GM21390 (cell line): ENCODE data around the gene LSAMP.

ENCODE experiments used
- ATAC-seq: cut with Tn5 transposase; IDR thresholded peaks from one replicate; pipeline ENCODE4 v1.9.1; 2021; ENCODE audit not compliant: unreplicated experiment

The LSAMP gene

DNA sequence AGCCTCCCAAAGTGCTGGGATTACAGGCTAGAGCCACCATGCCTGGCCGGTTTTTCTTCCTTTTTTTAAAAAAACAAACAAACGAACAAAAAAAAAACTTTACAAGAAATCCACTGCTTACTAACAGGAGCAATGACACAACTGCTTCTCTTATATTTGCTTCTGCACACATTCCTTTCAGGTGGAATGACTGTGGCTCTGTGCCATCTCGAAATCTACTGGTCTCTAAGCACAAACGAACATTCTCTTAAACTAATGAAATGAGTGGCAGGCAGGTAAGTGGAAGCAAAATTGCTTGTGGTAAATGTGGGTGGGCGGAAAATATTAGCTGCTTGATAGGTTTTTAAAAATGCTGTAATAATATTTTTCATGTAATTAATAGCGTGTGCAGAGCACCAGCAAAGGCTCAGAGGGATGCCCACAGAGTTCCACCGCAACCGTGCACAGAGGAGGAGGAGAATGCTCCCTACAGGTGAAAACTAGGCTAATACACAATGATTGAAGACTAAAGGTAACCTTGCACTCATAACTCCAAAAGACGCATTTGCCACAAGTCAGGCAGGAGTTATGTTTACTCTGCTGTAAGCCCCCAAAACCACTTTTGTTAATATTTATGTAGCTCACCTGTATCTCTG is 77.4 kb downstream of the LSAMP start:
- no peak for ATAC-seq

DNA sequence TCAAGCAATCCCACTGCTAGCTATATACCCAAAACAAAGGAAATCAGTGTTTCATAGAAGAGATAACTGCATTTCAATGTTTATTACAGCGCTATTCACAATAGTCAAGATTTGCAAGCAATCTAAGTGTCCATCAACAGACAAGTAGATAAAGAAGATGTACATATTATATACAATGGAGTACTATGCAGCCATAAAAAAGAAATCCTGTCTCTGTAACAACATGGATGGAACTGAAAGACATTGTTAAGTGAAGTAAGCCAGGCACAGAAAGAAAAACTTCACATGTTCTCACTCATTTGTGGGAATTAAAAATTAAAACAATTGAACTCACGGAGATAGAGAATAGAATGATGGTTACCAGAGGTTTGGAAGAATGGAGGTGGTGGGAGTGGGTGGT is 89.2 kb downstream of the LSAMP start:
- no peak for ATAC-seq

DNA sequence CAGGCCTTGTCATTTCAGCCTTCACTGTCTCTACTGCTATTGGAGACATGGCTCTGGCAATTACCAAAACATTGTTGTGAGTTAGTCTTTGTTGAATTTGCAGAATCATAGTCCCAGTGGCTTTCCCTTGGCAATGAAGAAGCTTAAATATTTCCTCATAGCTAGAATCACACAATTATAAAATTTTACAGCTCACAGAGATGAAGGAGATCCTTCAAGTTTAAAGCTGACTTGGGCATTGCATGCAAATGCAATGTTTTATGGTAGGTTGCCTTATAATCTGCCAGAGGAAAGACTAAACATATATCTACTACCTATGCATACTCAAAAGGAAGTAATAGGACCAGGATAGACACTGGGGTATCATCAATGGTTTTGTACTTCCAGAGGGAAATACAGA is 90.9 kb downstream of the LSAMP start:
- no peak for ATAC-seq

DNA sequence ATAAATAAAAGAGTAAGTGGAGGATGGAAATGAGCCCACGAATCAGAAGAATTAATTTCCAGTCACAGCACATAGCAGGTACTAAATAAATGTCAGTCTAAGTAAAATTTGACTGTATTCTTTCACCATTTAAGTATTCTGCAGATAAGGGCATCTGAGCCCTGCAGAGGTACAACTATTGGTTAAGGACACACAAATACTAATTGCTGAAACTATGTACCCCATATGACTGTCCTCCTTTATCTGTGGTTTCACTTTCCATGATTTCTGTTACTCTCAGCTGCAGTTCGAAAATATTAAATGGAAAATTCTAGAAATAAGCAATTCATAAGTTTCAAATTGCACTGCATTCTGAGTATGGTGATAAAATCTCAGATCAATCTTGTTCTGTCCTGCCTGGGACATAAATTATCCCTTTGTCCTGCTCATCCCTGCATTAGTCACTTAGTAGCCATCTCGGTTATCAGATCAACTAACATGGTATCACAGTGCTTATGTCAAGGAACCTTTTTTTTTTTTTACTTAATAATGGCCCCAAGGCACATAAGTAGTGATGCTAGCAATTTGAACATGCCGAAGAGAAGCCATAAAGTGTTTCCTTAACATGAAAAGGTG is 95.1 kb downstream of the LSAMP start:
- ATAC-seq: no peak

DNA sequence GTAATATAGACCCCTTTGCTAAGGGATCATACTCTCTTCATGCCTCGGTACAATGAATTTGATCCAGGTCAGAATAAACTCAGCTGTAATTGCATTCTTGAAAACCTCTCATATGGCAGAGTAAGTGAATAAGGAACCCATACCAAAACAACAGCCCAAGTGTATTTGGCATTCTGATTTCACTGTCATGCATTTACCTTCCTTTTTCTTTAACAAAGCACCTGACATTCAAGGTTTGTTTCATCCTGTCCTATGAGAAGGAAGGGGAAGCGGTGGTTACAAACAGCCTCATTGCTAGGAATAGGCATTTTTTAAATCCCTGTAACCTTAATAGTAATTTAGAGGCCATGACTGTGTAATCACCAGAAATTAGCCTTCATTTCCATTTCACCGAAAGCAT is 97.1 kb downstream of the LSAMP start:
- ATAC-seq: no peak

DNA sequence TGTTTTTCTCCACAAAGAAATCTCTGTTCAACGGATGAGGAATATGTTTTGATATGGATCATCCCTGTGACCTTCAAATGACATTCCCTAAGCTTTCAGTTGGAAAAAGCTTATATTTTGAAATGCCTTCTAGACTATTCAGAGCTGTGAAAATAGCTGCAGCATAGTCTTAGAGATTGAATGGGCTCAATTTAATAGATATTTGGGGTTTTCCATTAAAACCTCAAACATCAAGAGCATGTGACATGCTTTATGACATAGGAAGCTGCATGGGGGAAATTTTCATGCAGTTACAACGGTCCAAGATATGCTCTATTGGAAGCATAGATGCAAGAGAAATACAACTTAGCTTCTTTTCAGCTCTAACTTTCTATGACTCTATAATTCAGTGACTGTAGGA is 102.8 kb downstream of the LSAMP start:
- no peak for ATAC-seq

DNA sequence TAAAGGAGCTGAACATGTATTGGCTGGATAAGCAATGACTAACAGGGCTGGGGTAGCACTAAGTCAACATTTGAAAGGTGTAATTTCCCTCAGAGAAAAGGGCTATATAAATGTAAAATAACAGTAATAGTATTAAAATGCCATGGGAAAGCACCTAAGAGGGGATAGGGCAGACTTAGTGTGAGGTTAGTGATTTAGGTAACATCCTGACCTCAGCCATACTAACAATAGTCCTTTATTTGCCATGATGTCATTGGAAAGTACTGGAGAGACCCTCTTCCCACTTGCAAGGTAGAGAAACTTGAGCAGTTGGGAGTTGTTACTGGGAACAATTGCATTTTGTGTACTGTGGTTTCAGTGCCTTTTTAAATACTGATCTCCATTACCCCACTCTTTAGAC is 103.4 kb downstream of the LSAMP start:
- no peak for ATAC-seq

DNA sequence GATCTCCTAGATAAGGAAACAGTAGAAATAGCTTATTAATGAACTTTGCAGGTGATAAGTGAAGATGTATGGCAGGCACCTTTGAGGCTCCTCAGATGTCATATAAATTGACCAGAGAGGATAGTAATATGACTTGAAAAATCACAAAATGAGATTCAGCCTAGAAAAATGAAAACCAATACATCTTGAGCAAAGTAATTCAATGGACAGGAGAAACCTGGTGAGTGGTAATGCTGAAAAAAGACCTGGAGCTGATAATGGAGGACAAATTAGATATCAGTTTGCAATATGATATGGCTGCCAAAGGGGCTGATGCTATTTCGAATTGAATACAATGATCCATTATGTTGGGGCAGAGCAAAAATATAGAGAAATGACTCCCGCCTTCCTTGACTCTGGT is 103.9 kb downstream of the LSAMP start:
- no peak for ATAC-seq

DNA sequence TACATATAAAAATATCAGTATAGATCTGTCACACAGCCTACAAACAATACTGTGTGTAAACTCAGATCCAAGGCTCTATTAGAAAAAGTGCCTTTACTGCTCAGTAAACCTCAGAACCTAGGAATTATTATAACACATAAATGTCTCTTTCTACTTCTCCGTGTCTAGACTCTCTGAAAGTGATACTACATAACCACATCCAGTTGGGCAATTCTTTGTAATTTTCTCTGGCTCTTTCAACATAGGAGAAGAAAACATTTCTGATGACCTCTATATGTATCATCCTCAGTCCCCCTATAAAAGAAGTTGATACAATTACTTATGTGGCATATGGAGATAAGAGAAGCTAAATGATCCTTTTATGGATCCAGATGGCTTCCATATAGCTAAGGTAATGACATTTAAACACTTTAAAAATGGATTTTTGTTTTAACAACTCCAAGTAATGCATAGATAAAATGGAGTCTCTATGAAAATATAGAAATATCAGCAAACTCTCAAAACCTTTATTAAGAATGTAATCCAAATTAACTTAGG is 104.5 kb downstream of the LSAMP start:
- ATAC-seq: no peak

DNA sequence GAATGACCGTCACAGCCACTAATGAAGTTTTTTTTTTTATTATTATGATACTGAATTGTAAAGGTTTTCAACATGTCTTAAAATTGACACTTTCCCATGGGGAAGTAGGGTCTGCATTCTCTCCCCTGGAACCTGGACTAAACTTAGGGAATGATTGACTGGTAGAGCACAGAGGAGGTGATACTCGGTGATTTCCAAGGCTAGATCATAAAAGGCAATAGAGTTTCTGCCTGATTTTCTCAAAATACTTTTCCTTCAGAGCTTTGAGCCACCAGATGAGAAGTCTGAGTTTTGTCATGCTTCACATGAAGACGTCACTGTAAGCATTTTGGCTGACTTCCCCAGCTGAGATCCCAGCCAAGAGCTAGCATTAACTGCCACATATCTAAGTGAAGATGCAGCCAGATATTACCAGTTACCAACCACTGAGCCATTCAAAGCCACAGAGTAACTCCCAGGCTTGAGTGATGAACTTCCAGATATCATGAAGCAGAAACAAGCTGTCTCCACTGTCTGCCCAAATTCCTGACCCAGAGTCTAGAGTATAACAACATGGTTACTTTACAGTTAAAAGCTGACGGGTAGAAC is 105.8 kb downstream of the LSAMP start:
- ATAC-seq: no peak

DNA sequence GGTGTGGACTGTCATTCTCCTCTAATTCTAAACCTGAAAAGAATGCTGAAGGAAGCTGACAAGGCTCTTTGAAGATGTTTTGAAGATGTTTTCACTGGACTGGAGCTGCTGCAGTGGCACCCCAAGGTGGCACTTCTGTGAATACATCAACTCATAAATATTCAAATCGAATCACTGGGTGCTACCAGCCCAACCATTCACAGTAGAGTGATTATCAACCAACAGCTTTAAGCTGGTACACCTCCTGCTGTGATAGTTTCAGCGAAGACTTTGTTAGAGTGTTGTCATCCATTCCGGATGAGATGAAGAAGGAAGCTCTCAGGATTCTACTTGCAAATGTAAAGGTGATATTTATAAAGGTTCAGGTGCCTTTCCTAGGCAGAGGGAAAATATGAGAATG is 106.6 kb downstream of the LSAMP start:
- no peak for ATAC-seq

DNA sequence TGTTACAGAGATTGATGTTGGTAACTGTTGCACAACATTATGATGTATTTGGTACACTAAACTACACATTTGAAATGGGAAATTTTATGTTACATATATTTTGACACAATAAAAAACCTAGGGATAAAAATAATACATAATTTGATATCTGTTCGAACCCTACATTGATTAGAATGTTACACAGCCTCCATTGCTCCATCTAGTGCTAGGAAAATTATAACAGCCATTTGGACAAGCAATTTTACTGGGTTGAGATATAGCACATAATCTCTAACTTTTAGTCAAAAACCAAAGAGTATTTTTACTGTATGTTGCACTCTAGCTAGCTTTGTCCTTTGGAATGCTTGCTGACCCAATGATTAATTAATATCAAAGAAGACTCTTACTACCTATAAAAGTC is 108.1 kb downstream of the LSAMP start:
- no peak for ATAC-seq

DNA sequence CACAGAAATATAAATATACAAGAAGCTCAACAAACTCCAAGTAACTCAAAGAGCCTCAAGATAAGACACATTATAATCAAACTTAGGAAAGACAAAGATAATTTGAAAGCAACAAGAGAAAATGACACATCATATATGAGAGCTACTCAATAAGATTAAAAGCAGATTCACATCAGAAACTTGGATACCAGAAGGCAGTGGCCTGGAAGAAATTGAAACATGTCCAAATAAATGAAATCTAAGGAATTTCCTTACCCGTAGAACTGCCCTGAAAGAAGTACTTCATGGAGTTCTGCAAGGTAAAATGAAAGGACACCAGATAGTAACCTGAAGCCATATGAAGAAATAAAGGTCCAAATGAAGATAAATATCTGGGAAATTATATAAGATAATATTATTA is 113.9 kb downstream of the LSAMP start:
- no peak for ATAC-seq

DNA sequence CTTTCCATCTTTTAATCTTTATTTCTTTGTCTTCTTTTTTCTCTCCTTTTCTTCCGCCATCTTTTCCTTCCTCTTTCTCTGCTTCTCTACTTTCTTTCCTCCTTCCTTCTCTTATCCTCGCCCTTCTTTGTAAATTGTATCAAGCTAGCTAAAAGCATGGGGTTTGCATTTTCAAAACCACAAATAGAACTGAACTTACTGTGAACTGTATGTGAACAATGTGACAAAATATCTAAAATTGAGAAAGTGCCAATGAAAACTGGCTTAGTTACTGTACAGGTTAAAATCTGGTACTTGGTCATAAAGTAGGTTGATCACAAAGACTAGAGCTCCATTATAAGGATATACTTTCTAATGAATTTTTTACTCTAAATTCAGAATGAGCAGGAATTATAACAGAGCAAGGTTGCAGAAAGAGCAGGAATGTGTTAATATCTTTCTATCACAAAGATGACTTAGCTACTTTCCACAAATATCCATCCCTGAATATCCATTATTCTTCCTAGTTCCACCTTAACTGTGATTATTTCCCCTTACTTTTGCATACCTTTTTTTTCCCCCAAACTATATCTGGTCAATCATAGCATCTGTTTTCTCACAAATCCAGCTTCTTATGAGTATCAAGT is 122.4 kb downstream of the LSAMP start:
- no peak for ATAC-seq

DNA sequence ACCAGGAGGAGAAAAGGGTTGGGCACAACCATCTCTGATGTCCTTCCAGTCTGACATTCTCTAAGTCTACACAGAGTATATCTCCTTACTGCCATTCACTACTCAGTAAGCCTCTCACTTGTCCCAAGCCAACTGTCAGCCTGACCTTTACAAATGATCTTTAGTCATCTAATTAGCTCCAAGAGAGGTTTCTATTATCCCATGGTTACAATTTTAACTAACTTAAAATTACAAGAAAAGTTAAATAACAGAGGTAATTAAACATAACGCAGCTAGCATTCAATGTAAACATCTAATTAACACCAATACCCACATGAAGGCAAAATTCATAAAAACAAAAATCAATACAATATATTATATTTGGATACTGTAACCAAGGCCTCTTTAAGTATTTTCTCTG is 126.9 kb downstream of the LSAMP start:
- ATAC-seq: no peak

DNA sequence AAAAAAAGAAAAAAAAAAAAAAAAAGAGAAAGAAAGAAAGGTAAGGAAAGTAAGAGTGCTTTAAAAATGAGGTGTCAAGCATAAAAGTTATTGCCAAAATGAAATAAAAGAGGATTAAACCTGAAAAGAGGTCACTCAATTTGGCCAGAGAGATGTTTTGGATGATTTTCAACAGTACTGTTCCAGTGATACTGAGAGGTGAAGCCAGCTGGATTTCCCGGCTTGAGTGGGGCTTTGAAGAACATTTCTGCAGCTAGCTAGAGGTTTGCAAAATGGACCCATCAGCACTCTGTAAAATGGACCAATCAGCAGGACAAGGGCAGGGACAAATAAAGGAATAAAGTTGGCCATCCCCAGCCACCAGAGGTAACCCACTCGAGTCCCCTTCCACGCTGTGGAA is 128.5 kb downstream of the LSAMP start:
- no peak for ATAC-seq

DNA sequence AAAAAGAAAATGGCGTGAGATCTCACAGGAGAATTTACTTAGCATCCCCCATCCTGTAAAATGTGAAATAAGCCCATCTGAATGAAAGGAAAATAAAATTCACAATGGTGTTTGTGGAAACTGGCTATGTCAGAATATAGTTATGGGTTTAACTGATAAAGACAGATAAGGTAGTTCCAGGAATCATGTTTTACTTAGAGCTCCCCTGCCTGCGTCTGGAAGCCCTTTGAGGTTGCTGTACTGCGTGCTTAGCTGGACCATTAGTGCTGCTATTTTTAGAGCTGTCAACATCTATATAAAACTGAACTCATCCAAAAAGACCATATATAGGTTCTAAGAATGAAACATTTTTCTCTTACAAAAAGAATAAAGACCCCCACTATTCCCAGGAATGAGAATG is 130.8 kb downstream of the LSAMP start:
- ATAC-seq: no peak

DNA sequence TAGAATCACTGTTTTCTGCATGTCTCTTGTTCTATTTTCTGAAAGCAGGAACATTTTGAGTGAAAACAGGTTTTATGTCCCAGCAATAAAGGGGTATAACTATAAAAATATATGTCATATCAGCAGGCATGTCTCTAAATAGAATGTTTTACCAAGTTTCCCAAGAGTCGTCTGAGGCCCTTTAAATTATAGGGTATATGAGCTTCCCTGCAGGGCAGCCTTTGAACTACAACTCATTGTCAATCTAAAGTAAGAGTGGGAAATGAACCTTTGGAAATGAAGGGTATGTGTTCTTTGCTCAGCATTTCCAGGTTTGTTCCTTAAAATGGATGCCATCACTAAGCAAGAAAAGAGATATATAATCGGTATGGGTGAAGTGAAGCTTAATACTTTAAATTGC is 138.6 kb downstream of the LSAMP start:
- ATAC-seq: no peak

DNA sequence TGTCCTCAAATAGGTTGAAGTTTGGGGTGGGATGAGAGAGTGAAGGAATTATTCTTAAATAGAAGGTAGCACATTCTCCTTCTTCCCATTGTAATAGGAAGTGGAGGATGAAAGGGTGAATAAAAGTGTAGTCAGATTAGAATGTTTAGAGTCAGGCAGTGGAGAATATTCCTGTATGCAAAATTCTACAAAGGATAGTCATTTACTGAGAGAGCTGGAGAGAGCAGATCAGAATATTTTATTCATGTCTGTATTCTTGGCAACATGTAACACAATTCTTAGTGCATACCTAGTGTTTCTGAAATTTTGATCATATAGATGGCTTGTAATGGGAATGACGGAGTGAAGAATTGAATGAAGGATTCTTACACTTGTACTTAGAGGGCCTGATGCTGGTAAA is 139.1 kb downstream of the LSAMP start:
- ATAC-seq: no peak

DNA sequence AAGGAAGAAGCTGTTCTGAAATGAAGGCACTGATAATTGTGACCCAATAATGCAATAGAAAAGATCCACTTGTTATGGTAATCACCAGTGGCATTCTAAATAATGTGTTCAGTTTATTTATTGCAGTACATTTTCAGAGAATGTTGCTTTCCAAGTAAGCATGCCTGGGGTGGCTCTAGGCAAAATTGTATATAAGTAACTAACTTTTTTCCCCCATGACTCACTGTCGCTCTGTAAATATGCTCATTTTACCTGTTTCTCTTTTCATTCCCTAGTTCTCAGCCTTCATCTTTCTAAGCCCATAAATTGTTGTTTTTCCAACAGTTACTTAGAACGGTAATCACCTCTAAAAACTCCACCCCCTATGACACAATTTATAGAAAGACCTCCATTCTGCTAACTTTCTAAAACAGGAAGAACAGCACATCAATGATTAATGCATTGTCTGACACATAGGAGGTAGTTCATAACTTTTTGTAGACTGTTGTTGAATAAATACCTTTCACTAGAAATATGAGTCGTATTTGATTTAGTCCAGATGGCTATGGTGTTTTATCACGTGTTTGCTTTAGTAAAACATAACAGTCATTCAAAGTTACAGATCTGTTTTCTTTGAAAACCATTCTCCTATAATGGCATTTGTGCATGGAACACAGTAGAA is 143.1 kb downstream of the LSAMP start:
- ATAC-seq: no peak

DNA sequence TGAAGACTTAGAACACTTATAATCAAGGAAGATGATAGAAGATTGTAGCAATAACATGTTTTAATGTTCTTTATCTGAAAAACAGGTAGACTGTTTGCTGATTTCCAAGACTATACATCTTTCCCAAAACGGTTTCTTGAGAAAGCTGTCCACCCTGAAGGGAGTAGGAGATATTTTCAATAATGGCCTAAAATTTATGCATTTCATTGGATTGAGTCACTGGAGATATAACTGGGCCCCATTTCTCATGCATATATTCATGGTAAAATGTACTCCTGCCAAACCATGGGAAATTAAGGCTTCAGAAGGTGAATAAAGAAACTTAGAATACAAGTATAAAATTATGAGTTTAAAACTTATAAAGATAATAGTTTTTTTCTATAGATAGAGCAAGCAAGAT is 143.9 kb downstream of the LSAMP start:
- no peak for ATAC-seq

DNA sequence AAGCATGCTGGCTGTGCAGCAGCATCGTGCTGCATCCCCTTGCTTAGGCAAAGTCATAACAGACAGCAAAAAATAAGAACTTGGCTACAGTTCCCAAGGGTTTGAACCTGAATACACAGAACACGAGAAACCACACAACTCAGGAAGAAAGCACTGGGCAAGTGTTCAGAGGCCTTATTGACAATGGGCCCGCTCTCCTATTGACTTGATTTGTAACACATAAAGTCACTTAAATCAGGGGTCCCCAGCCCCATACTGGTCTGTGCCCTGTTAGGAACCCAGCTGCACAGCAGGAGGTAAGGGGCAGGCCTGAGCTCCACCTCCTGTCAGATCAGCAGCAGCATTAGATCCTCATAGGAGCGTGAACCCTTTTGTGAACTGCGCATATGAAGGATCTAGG is 145.1 kb downstream of the LSAMP start:
- ATAC-seq: no peak
